GM19238 (cell line): Measurements from ENCODE around the gene BLOC1S1.
A peak's percentile ranks its signal among the peaks of the same experiment; 100 is the strongest.

Experiments used
- DNase-seq: peaks from one replicate; pipeline ENCODE4 v3.0.0; 2011; ENCODE audit warnings: low spot score; ENCODE audit not compliant: insufficient read length

BLOC1S1 gene

GRCh38 chr12:55715833-55716581, at the start of gene BLOC1S1:
Gene BLOC1S1 (plus strand): TSS chr12:55716046. CDS start chr12:55716052, 6 bp downstream.
- peak; percentile 97 for DNase-seq

- no peak for DNase-seq
Observed at GRCh38 chr12:55666508-55666907, 49.3 kb upstream of the BLOC1S1 start.

GRCh38 chr12:55670276-55670675, 45.6 kb upstream of the BLOC1S1 start:
- no peak for DNase-seq

- no peak for DNase-seq
Observed at GRCh38 chr12:55671746-55672145, 44.1 kb upstream of the BLOC1S1 start.

GRCh38 chr12:55673638-55674037, 42.2 kb upstream of the BLOC1S1 start:
- DNase-seq = peak; percentile 37

- DNase-seq = no peak
Observed at GRCh38 chr12:55675666-55676065, 40.2 kb upstream of the BLOC1S1 start.

GRCh38 chr12:55676707-55677106, 39.1 kb upstream of the BLOC1S1 start:
- DNase-seq = no peak

GRCh38 chr12:55679691-55680090, 36.2 kb upstream of the BLOC1S1 start:
- no peak for DNase-seq

- no peak for DNase-seq
Observed at GRCh38 chr12:55681142-55682077, 34.4 kb upstream of the BLOC1S1 start.

- no peak for DNase-seq
Observed at GRCh38 chr12:55682087-55682796, 33.6 kb upstream of the BLOC1S1 start.

- no peak for DNase-seq
Observed at GRCh38 chr12:55683676-55684075, 32.2 kb upstream of the BLOC1S1 start.

- no peak for DNase-seq
Observed at GRCh38 chr12:55684761-55685370, 31.0 kb upstream of the BLOC1S1 start.

GRCh38 chr12:55685671-55686070, 30.2 kb upstream of the BLOC1S1 start:
- no peak for DNase-seq

GRCh38 chr12:55686366-55687010, 29.4 kb upstream of the BLOC1S1 start:
- no peak for DNase-seq

GRCh38 chr12:55687746-55688145, 28.1 kb upstream of the BLOC1S1 start:
- no peak for DNase-seq

- no peak for DNase-seq
Observed at GRCh38 chr12:55688716-55689655, 26.9 kb upstream of the BLOC1S1 start.

- no peak for DNase-seq
Observed at GRCh38 chr12:55692631-55693322, 23.1 kb upstream of the BLOC1S1 start.

GRCh38 chr12:55693323-55694187, 22.3 kb upstream of the BLOC1S1 start:
- DNase-seq = no peak
